PC-9 (cell line): ENCODE results near the gene EGFR. TPM values are rescaled to one million over a fixed set of nuclear protein-coding genes. Genes with fewer than 3 reads are reported as not detected.

ENCODE experiments used
- BruUV-seq: library from RNA; stranded (reverse); fragments of 400-500 nt; replicated peaks from 2 replicates; lab custom pipeline; 2021; lab: Mats Ljungman, UMichigan
- CTCF ChIA-PET: fragments of 300-600 bp; sonication (Branson Sonifier 250); formaldehyde crosslinking; loops from one replicate; lab custom pipeline; 2022; ENCODE audit warnings: antibody characterized with exemption; lab: Charles Lee
- POLR2A ChIA-PET: fragments of 300-600 bp; sonication (Branson Sonifier 250); formaldehyde crosslinking; loops from one replicate; lab custom pipeline; 2022; ENCODE audit warnings: antibody characterized with exemption; ENCODE audit not compliant: unreplicated experiment; lab: Charles Lee
- DNase-seq, 2 experiments: peaks; one replicate each; pipeline versions ENCODE4 v3.0.0 to v3.0.0-alpha.2; 2015 to 2022; ENCODE audit warnings: mixed read lengths in 1 of 2
- H2AFZ ChIP-seq: fragments of 200-600 bp; sonication (generic); 2 replicates; pipeline ENCODE4 v1.8.1; 2017; ENCODE audit warnings: antibody characterized with exemption
- H3F3A ChIP-seq: fragments of 200-600 bp; sonication (generic); 2 replicates; pipeline ENCODE4 v1.8.1; 2017; ENCODE audit warnings: antibody characterized with exemption, mild to moderate bottlenecking, low read depth; ENCODE audit not compliant: insufficient read depth
- H3K27ac ChIP-seq: fragments of 200-600 bp; sonication (generic); 2 replicates; pipeline ENCODE4 v1.6.1; 2016; ENCODE audit warnings: mixed run types
- H3K27me3 ChIP-seq: fragments of 200-600 bp; sonication (generic); 2 replicates; pipeline ENCODE4 v1.6.1; 2016; ENCODE audit warnings: low read depth, mixed run types; ENCODE audit not compliant: insufficient read depth
- H3K36me3 ChIP-seq: fragments of 200-600 bp; sonication (generic); 2 replicates; pipeline ENCODE4 v1.6.1; 2016; ENCODE audit warnings: low read depth, mixed run types
- H3K4me1 ChIP-seq: fragments of 200-600 bp; sonication (generic); replicated peaks from 2 replicates; pipeline ENCODE4 v1.6.1; 2016; ENCODE audit warnings: mixed run types; ENCODE audit not compliant: insufficient read depth
- H3K4me2 ChIP-seq: fragments of 200-600 bp; sonication (generic); 2 replicates; pipeline ENCODE4 v1.6.1; 2017; ENCODE audit warnings: mixed run types
- H3K4me3 ChIP-seq: fragments of 200-600 bp; sonication (generic); 2 replicates; pipeline ENCODE4 v1.6.1; 2016; ENCODE audit warnings: mixed run types
- H3K79me2 ChIP-seq: fragments of 200-600 bp; sonication (generic); 2 replicates; pipeline ENCODE4 v1.6.1; 2017; ENCODE audit warnings: low read depth, mixed run types
- H3K9me2 ChIP-seq: fragments of 200-600 bp; sonication (generic); 2 replicates; pipeline ENCODE4 v1.8.1; 2017; ENCODE audit warnings: mild to moderate bottlenecking; ENCODE audit not compliant: insufficient read depth
- H3K9me3 ChIP-seq: fragments of 200-600 bp; sonication (generic); 2 replicates; pipeline ENCODE4 v1.8.1; 2016; ENCODE audit warnings: low read depth; ENCODE audit not compliant: insufficient read depth
- H4K20me1 ChIP-seq: fragments of 200-600 bp; sonication (generic); 2 replicates; pipeline ENCODE4 v1.8.1; 2017; ENCODE audit not compliant: insufficient read depth
- EZH2 ChIP-seq: fragments of 200-600 bp; sonication (generic); IDR thresholded peaks from 2 replicates; pipeline ENCODE4 v1.8.0; 2017; ENCODE audit warnings: antibody characterized with exemption, low read depth
- intact Hi-C: fragments of 100-400 bp; cut with micrococcal nuclease; formaldehyde crosslinking; loops from one replicate; pipeline ENCODE4 v1.10.0; 2022; ENCODE audit not compliant: unreplicated experiment
- total RNA-seq: library from RNA; stranded (reverse); gene quantifications from 2 replicates; pipeline ENCODE4 v1.2.3, GENCODE V29; 2021
- TF ChIP-seq, protein P1 (sequence below): fragments of 200-600 bp; sonication (generic); conservative IDR thresholded peaks from 2 replicates; pipeline ENCODE4 v1.6.1; 2017; ENCODE audit warnings: mixed run types, antibody characterized with exemption, mild to moderate bottlenecking, moderate library complexity

EGFR gene
- total RNA-seq, 1 experiment from 2014 or later = 342 TPM

DNA sequence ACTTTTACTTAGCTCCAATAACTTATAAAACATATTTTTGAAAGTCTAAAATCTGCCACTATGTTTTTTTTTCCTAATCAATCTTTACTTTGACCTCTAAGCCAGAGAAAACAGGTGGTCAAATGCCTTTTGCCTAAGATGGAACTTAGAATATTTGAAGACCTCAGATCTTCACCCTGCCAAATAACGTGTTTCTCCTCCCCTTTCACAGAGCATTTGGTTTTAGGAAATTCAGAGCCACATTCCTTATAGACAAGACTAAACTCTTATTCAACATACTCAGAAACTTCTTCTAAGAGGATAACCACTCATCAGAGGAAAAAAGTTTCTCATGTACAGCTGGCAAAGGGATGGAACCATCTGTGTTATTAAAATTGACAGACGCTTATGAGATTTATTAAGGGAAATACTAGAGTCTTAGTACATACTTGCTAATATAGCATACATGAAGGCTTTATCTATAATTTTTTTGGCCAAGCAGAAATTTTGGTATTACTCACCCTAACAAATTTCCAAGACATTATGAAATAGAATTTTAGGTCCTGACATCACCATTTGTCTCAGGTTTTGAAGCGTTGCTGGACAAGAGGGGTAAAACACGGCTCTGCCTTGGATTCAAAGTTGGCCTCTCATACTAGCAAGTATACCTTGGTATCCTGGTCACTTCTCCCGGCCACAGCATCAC is 2.6 kb upstream of the EGFR start:
- POLR2A ChIA-PET = interaction anchor here (0.6 to 0.7 kb wide), 2 partner anchors 20 to 185 kb away, joined by 5 read pairs; no protein-coding TSS in a partner anchor
- intact Hi-C loops = no loop called here
- no peak overlapping the region for H3K4me2 ChIP-seq
- no peak overlapping the region for H3K27ac ChIP-seq
- no peaks in the 10 kb centered on the region for H3K27me3 ChIP-seq
- peaks cover 15% of the 10 kb centered on the region for H3K4me1 ChIP-seq
- BruUV-seq = no TSS peak
- H3K4me3 ChIP-seq = no peak overlapping the region
- peaks cover 4% of the 10 kb centered on the region; the same call in 1 of the 2 replicates for H3F3A ChIP-seq
- H3K9me3 ChIP-seq = peaks cover 16% of the 10 kb centered on the region
- TF ChIP-seq, protein P1, sequence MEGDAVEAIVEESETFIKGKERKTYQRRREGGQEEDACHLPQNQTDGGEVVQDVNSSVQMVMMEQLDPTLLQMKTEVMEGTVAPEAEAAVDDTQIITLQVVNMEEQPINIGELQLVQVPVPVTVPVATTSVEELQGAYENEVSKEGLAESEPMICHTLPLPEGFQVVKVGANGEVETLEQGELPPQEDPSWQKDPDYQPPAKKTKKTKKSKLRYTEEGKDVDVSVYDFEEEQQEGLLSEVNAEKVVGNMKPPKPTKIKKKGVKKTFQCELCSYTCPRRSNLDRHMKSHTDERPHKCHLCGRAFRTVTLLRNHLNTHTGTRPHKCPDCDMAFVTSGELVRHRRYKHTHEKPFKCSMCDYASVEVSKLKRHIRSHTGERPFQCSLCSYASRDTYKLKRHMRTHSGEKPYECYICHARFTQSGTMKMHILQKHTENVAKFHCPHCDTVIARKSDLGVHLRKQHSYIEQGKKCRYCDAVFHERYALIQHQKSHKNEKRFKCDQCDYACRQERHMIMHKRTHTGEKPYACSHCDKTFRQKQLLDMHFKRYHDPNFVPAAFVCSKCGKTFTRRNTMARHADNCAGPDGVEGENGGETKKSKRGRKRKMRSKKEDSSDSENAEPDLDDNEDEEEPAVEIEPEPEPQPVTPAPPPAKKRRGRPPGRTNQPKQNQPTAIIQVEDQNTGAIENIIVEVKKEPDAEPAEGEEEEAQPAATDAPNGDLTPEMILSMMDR = no peak
- no peak for TF ChIP-seq EZH2
- H3K79me2 ChIP-seq = peaks cover 35% of the 10 kb centered on the region
- H3K36me3 ChIP-seq = no peaks in the 10 kb centered on the region; the same call in 1 of the 2 replicates
- CTCF ChIA-PET = no interaction called here
- H4K20me1 ChIP-seq = peaks cover under 1% of the 10 kb centered on the region
- no peak overlapping the region for H2AFZ ChIP-seq
- H3K9me2 ChIP-seq = no peaks in the 10 kb centered on the region
- DNase-seq = no peak

GRCh38 chr7:55016746-55017090 is 2.1 kb upstream of the EGFR start:
- H2AFZ ChIP-seq = no peak overlapping the region
- H3K4me1 ChIP-seq = peaks cover 21% of the 10 kb centered on the region
- H4K20me1 ChIP-seq = peaks cover 6% of the 10 kb centered on the region
- no peak overlapping the region for H3K4me3 ChIP-seq
- no peak for TF ChIP-seq EZH2
- TF ChIP-seq, protein P1 = no peak
- CTCF ChIA-PET = no interaction called here
- no TSS peak for BruUV-seq
- H3K27me3 ChIP-seq = no peaks in the 10 kb centered on the region
- POLR2A ChIA-PET = interaction anchor here (0.6 kb wide), 1 partner anchor 21 kb away, joined by 5 read pairs; no protein-coding TSS in a partner anchor
- intact Hi-C loops = no loop called here
- H3F3A ChIP-seq = peaks cover 4% of the 10 kb centered on the region; the same call in 1 of the 2 replicates
- H3K9me2 ChIP-seq = no peaks in the 10 kb centered on the region
- H3K9me3 ChIP-seq = peaks cover 16% of the 10 kb centered on the region
- H3K36me3 ChIP-seq = no peaks in the 10 kb centered on the region; the same call in 1 of the 2 replicates
- H3K79me2 ChIP-seq = peaks cover 40% of the 10 kb centered on the region
- no peak overlapping the region for H3K4me2 ChIP-seq
- DNase-seq = no peak
- no peak overlapping the region for H3K27ac ChIP-seq

GRCh38 chr7:55017841-55018240 is 976 bp upstream of the EGFR start:
- H3K9me2 ChIP-seq = no peaks in the 10 kb centered on the region
- peaks cover 17% of the 10 kb centered on the region for H4K20me1 ChIP-seq
- no peak for DNase-seq
- H3K79me2 ChIP-seq = peaks cover 52% of the 10 kb centered on the region
- TSS peak; percentile 70 for BruUV-seq
- peaks cover 32% of the 10 kb centered on the region for H3K4me1 ChIP-seq
- intact Hi-C loops = loop anchor here (1.0 kb wide), 3 partner anchors 22 to 179 kb away; no protein-coding TSS in a partner anchor
- no peak overlapping the region for H3K27ac ChIP-seq
- ChIA-PET POLR2A (interaction anchor here (0.6 kb wide), 3 partner anchors 16 to 106 kb away, joined by 4 to 5 read pairs (median 4); no protein-coding TSS in a partner anchor), CTCF (interaction anchor here (0.6 kb wide), 1 partner anchor 946 kb away, joined by 10 read pairs; no protein-coding TSS in a partner anchor)
- H3F3A ChIP-seq = peaks cover 4% of the 10 kb centered on the region; the same call in 1 of the 2 replicates
- H3K27me3 ChIP-seq = no peaks in the 10 kb centered on the region
- peak overlapping the region; percentile 85 for H3K4me2 ChIP-seq
- peak overlapping the region; percentile 70; the same call in 1 of the 2 replicates for H2AFZ ChIP-seq
- peaks cover 6% of the 10 kb centered on the region; the same call in 1 of the 2 replicates for H3K9me3 ChIP-seq
- H3K4me3 ChIP-seq = peak overlapping the region; percentile 79; the same call in 1 of the 2 replicates
- H3K36me3 ChIP-seq = peaks cover 10% of the 10 kb centered on the region
- no peak for TF ChIP-seq EZH2
- TF ChIP-seq, protein P1 = no peak
